NOMO-1 (cell line): Measurements from ENCODE around the gene PCID2.
A peak's percentile ranks its signal among the peaks of the same experiment; 100 is the strongest.

ENCODE experiments used
- DNase-seq, 2 experiments: peaks; one replicate each; lab custom pipeline; 2025; ENCODE audit not compliant: unreplicated experiment in 2 of 2; lab: John Stamatoyannopoulos, UW

Gene PCID2

GRCh38 chr13:113190181-113190580 lies 18.3 kb downstream of the PCID2 start:
- no peak for DNase-seq

DNA sequence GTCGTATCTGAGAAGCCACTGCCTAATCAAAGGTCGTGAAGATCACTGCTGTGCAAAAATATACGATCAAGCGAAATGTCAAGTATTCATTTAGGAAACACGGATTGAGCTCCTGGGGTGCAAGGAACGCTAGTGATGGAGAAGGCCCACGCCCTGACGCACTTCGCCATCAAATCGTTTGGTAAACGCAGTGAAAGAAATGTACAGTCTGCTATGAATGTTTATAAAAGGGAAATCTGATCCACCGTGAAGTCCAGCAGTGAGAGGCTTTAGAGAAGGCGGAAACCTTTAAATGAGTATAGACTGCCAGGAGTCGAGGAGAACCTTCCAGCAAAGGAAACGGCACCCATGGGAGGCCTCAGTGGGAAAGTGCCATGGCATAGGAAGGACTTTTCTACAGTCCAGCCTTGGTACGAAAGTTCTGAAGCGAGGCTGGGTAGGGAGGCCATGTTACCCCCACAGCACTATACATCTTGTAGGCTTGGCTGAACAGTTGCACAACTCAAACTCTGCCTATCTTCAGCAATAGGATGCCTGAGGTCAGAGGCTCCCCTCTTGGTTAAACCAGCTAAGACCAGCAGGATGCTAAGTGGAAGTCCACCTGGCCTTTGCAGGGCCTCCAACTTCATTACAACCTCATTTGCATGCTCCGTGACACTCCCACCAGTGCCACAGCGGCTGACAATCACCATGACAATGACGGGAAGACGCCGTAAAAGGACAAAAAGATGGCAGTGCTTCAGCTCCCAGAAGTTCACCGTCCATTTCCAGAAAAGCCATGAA lies 20.4 kb downstream of the PCID2 start:
- DNase-seq = no peak

GRCh38 chr13:113187263-113187669 lies 21.2 kb downstream of the PCID2 start:
- peak; percentile 56 to 80 for DNase-seq

- DNase-seq = peak in 1 of 2 experiments; percentile 29
Measured at GRCh38 chr13:113186061-113186900, 22.2 kb downstream of the PCID2 start.

DNA sequence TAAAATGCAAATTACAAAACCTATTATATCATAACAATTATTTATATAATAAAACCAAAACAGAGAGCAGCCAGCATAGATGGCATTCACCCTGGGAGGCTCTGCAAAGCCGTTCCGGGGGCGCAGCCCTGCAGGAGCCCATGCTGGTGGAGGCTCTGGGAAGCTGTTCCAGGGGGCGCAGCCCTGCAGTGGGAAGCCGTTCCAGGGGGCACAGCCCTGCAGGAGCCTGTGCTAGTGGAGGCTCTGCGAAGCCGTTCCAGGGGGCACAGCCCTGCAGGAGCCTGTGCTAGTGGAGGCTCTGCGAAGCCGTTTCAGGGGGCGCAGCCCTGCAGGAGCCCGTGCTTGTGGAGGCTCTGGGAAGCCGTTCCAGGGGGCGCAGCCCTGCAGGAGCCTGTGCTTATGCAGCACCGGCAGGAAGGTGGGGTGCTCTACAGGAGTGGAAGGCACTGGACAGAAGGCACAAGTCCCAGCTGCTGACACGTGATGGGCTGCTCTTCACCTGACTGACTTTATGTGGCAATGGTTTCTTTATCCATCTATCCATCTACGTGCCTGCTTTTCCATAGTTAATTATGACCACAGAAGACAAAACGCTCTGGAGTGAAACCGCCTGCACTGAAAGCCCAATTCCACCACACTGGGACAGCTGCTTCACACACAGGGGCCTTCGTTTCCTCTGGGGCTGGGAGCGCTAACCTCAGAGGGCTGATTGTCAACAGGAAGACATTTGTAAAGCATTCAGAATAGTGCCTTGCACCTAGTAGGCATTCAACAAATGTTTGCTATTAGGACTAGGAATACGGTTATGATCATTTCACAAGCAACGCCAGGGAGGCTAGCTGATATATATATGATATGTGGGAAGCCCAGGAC lies 23.7 kb downstream of the PCID2 start:
- no peak for DNase-seq

- no peak for DNase-seq
Measured at GRCh38 chr13:113183450-113184129, 24.9 kb downstream of the PCID2 start.

- DNase-seq = no peak
Measured at GRCh38 chr13:113182046-113182445, 26.4 kb downstream of the PCID2 start.

GRCh38 chr13:113179374-113180230 lies 28.9 kb downstream of the PCID2 start:
- no peak for DNase-seq

- no peak for DNase-seq
Measured at GRCh38 chr13:113178896-113179167, 29.6 kb downstream of the PCID2 start.

GRCh38 chr13:113178070-113178895 lies 30.2 kb downstream of the PCID2 start:
- DNase-seq = no peak

GRCh38 chr13:113176822-113177221 lies 31.6 kb downstream of the PCID2 start:
- no peak for DNase-seq

DNA sequence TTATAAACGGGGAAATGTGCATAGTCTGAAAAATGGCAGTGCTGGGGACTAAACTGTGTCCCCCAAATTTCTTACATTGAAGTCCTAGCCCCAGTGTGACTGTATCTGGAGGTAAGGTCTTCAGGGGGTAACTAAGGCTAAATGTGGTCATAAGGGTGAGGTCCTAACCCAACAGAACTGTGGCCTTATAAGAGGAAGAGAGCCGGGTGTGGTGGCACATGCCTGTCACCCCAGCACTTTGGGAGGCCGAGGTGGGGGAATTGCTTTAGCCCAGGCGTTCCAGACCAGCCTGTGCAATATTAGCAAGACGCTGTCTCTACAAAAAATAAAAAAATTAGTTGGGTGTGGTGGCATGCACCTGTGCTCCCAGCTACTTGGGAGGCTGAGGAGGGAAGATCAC lies 32.2 kb downstream of the PCID2 start:
- DNase-seq = no peak

DNA sequence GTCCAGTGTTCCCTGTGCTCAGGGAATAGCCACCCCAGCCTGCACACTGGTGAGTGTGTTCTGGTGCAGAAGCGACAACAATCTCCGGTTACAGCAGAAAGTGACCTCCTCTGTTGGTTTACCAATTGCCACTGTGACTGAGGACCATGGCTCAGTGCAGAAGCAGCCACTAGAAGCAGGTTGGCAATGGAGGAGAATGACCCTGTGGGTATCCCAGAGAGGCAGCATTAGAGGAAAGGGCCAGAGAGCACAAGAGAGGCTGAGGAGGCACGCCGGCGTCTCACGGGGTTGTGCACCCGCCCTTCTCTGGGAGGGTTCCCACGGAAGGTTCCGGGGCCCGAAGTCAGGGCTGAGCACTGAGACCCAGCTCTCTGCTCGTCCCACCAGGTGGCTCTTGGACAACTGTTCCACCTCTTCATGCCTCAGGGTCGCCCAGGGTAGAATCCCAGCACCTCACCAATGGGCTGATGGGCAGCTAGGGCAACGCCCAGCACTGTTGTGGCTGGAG lies 36.0 kb downstream of the PCID2 start:
- DNase-seq = no peak

GRCh38 chr13:113171250-113172125 lies 37.0 kb downstream of the PCID2 start:
- DNase-seq = no peak

DNA sequence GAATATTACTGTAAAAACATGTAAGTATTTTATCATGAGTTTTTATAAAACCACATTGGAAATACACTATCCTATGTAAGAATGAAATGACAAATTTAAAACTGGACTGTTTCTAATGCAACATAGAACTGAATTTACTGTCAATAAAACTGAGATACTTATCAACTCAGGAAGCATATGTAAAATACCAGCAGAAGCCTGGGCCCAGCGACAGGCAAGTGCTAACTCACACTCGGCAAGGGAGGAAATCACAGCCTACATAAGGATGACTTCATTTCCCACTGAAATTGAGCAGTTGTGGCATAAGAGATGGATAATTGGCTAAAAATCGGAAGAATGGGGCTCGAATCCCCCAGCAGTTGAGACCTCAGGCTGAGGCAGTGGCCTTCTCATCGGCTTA lies 38.0 kb downstream of the PCID2 start:
- no peak for DNase-seq

DNA sequence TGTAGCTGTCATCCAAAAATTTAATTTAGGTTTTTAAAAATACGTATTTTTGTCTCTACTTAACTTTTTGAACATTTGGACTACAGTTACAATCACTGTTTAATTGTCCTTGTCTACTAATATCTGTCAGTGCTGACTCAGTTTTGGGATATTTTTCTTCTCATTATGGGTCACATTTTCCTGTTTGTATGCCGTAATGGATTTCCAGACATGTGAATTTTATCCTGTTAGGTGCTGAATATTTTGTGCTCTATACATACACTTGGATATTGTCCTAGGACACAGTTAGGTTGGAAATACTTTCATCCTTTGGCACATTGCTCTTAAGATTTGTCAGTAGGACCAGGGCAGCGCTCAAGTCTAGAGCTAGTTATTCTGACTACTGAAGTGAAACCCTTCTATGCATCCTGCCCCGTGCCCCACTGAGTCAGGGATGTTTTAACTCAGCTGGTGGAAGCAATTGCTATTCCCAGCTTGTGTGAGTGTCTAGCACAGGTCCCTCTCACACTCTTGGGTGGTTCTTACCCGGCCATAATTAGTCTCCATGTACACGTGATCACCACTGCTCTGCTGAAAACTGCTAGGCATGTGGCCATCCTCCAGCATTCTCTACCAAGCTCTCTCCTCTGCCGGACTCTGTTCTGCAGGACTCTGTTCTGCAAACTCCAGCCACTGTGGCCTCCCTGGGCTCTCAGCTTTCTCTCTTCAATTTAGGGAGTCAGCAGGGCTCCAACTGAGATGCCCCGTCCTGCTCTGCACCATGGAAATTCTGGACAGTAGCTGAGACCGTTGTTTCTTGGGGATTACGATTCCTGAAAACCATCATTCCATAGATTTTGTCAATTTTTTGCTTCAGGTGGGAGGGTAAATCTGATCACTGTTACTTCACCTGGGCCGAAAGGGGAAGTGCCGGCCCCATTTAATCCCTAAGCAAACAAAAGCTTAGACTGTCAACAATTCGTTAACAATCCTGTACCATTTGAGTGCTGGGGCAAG lies 38.9 kb downstream of the PCID2 start:
- no peak for DNase-seq

- no peak for DNase-seq
Measured at GRCh38 chr13:113168211-113168610, 40.3 kb downstream of the PCID2 start.
